ENCODE results near the gene LIN7C.

The LIN7C gene

DNA sequence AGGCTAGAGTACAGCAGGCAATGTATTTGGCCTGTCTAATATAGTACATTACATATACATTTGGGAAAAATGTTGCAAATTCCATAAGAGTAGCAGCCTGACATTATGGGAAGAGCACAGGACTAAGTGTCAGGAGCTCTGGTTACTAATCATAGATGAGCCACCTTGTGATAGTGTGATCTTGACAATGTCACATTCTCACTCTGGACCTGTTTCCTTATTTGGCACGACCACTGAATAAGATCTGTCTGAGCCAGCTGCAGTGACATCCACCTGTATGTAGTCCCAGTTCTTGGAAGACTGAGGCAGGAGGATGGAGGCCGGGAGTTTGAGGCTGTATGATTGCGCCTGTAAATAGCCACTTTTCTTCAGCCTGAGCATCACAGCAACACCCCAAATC lies 5.7 kb upstream of the LIN7C start:
- ATAC-seq, result no peak
- TF ChIP-seq ZNF8 (CRISPR knock-in tag; IDR thresholded peaks at IDR 0.05) (no peak), ESRRG (CRISPR knock-in tag; IDR thresholded peaks at IDR 0.05) (no peak), CREB5 (CRISPR knock-in tag; IDR thresholded peaks at IDR 0.05; ENCODE audit: low read depth) (no peak), SNAI2 (CRISPR knock-in tag; IDR thresholded peaks at IDR 0.05) (no peak), TOX (CRISPR knock-in tag; IDR thresholded peaks at IDR 0.05; ENCODE audit: borderline replicate concordance) (no peak), ZNF70 (CRISPR knock-in tag; IDR thresholded peaks at IDR 0.05) (no peak), ZC3H10 (CRISPR knock-in tag; IDR thresholded peaks at IDR 0.05) (no peak), OSR1 (CRISPR knock-in tag; IDR thresholded peaks at IDR 0.05) (no peak), RARB (CRISPR knock-in tag; IDR thresholded peaks at IDR 0.05) (no peak), PPARA (CRISPR knock-in tag; IDR thresholded peaks at IDR 0.05; ENCODE audit: borderline replicate concordance) (no peak), ZFP30 (CRISPR knock-in tag; IDR thresholded peaks at IDR 0.05) (no peak), ZNF565 (CRISPR knock-in tag; conservative IDR thresholded peaks at IDR 0.05; ENCODE audit: low read depth) (no peak), ISL1 (CRISPR knock-in tag; IDR thresholded peaks at IDR 0.05) (no peak), TCF4 (CRISPR knock-in tag; IDR thresholded peaks at IDR 0.05; ENCODE audit: borderline replicate concordance) (no peak)
- TF ChIP-seq, protein P1, sequence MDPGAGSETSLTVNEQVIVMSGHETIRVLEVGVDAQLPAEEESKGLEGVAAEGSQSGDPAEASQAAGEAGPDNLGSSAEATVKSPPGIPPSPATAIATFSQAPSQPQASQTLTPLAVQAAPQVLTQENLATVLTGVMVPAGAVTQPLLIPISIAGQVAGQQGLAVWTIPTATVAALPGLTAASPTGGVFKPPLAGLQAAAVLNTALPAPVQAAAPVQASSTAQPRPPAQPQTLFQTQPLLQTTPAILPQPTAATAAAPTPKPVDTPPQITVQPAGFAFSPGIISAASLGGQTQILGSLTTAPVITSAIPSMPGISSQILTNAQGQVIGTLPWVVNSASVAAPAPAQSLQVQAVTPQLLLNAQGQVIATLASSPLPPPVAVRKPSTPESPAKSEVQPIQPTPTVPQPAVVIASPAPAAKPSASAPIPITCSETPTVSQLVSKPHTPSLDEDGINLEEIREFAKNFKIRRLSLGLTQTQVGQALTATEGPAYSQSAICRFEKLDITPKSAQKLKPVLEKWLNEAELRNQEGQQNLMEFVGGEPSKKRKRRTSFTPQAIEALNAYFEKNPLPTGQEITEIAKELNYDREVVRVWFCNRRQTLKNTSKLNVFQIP (CRISPR knock-in tag; IDR thresholded peaks at IDR 0.05; ENCODE audit: borderline replicate concordance, low read depth), result no peak

DNA sequence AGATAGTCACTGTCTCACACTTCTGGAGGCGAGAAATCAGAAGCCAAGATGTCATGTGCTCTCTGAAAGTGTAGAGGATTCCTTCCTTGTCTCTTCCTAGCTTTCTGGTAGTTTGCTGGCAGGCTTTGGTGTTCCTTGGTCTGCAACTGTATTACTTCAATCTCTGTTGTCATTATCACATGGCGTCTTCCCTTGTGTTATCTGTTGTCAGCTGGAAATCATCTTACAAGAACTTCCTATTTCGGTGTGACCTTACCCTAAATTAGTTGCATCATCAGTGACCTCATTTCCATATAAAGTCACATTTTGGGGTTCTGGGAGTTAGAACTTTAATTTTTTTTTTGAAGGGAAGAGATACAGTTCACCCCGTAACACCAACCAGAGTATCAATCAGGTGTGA lies 3.3 kb upstream of the LIN7C start:
- no peak for TF ChIP-seq ARNTL (CRISPR knock-in tag; IDR thresholded peaks at IDR 0.05; ENCODE audit: borderline replicate concordance, low read depth)
- TF ChIP-seq SNAI2 (CRISPR knock-in tag; IDR thresholded peaks at IDR 0.05), result no peak
- TF ChIP-seq ZC3H10 (CRISPR knock-in tag; IDR thresholded peaks at IDR 0.05), result no peak
- TF ChIP-seq BACH2 (CRISPR knock-in tag; IDR thresholded peaks at IDR 0.05; ENCODE audit: borderline replicate concordance), result no peak
- no peak for TF ChIP-seq ZNF8 (CRISPR knock-in tag; IDR thresholded peaks at IDR 0.05)
- TF ChIP-seq, protein P1 (CRISPR knock-in tag; IDR thresholded peaks at IDR 0.05; ENCODE audit: borderline replicate concordance, low read depth), result no peak

DNA sequence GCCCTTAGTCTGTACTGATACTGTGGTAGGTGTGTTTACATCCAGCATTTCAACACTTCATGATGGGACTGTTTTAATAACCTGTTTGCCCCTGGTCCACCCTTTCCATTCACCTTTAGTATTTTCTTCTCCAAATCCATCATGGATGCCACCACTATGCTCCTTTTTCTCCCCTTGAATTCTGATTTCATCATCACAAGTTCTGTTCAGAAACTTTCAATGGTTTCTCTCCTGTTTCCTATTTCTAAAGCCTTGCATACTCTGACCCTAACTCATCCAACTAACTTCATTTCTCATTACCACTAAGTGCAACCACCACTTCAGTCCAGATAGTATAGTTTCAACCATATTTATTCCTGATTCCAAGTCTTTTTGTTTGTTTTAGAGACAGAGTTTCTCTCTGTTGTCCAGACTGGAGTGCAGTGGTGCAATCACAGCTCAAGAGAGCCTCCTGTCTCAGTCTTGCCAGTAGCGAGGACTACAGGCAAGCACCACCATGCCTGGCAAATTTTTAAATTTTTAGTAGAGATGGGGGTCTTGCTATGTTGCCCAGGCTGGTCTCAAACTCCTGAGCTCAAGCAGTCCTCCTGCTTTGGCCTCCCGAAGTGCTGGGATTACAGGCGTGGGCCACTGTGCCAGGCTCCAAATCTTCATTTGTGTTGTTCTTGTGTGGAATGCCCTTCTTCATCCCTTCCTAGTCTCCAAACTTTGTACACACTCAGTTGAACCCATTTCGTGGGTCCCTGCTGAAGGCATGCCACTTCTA lies 1.2 kb upstream of the LIN7C start:
- no peak for ATAC-seq
- TF ChIP-seq ESRRG (CRISPR knock-in tag; IDR thresholded peaks at IDR 0.05) (no peak), GLIS3 (CRISPR knock-in tag; IDR thresholded peaks at IDR 0.05) (no peak), CSDC2 (CRISPR knock-in tag; IDR thresholded peaks at IDR 0.05) (no peak), TCF4 (CRISPR knock-in tag; IDR thresholded peaks at IDR 0.05; ENCODE audit: borderline replicate concordance) (no peak), BACH2 (CRISPR knock-in tag; IDR thresholded peaks at IDR 0.05; ENCODE audit: borderline replicate concordance) (no peak), ZNF565 (CRISPR knock-in tag; conservative IDR thresholded peaks at IDR 0.05; ENCODE audit: low read depth) (no peak), PPARA (CRISPR knock-in tag; IDR thresholded peaks at IDR 0.05; ENCODE audit: borderline replicate concordance) (no peak), ZNF70 (CRISPR knock-in tag; IDR thresholded peaks at IDR 0.05) (no peak), TOX (CRISPR knock-in tag; IDR thresholded peaks at IDR 0.05; ENCODE audit: borderline replicate concordance) (no peak)
- TF ChIP-seq, protein P1 (CRISPR knock-in tag; IDR thresholded peaks at IDR 0.05; ENCODE audit: borderline replicate concordance, low read depth), result no peak

More for the DNA sequence above, 3.3 kb upstream of the LIN7C start:
- ATAC-seq, result no peak

GRCh38 chr11:27505781-27506180 lies 788 bp downstream of the LIN7C start:
- TF ChIP-seq PPARA (CRISPR knock-in tag; IDR thresholded peaks at IDR 0.05; ENCODE audit: borderline replicate concordance), result no peak
- TF ChIP-seq ZNF8 (CRISPR knock-in tag; IDR thresholded peaks at IDR 0.05), result no peak
- no peak for TF ChIP-seq SNAI2 (CRISPR knock-in tag; IDR thresholded peaks at IDR 0.05)
- TF ChIP-seq ZNF70 (CRISPR knock-in tag; IDR thresholded peaks at IDR 0.05), result no peak
- TF ChIP-seq ISL1 (CRISPR knock-in tag; IDR thresholded peaks at IDR 0.05), result no peak
- TF ChIP-seq, protein P2, sequence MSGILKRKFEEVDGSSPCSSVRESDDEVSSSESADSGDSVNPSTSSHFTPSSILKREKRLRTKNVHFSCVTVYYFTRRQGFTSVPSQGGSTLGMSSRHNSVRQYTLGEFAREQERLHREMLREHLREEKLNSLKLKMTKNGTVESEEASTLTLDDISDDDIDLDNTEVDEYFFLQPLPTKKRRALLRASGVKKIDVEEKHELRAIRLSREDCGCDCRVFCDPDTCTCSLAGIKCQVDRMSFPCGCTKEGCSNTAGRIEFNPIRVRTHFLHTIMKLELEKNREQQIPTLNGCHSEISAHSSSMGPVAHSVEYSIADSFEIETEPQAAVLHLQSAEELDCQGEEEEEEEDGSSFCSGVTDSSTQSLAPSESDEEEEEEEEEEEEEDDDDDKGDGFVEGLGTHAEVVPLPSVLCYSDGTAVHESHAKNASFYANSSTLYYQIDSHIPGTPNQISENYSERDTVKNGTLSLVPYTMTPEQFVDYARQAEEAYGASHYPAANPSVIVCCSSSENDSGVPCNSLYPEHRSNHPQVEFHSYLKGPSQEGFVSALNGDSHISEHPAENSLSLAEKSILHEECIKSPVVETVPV (CRISPR knock-in tag; IDR thresholded peaks at IDR 0.05), result no peak
- TF ChIP-seq ZNF565 (CRISPR knock-in tag; conservative IDR thresholded peaks at IDR 0.05; ENCODE audit: low read depth), result no peak
- TF ChIP-seq, protein P3, sequence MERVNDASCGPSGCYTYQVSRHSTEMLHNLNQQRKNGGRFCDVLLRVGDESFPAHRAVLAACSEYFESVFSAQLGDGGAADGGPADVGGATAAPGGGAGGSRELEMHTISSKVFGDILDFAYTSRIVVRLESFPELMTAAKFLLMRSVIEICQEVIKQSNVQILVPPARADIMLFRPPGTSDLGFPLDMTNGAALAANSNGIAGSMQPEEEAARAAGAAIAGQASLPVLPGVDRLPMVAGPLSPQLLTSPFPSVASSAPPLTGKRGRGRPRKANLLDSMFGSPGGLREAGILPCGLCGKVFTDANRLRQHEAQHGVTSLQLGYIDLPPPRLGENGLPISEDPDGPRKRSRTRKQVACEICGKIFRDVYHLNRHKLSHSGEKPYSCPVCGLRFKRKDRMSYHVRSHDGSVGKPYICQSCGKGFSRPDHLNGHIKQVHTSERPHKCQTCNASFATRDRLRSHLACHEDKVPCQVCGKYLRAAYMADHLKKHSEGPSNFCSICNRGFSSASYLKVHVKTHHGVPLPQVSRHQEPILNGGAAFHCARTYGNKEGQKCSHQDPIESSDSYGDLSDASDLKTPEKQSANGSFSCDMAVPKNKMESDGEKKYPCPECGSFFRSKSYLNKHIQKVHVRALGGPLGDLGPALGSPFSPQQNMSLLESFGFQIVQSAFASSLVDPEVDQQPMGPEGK (CRISPR knock-in tag; IDR thresholded peaks at IDR 0.05; ENCODE audit: borderline replicate concordance), result no peak
- TF ChIP-seq TCF4 (CRISPR knock-in tag; IDR thresholded peaks at IDR 0.05; ENCODE audit: borderline replicate concordance), result no peak
- peak; percentile 6 for ATAC-seq

All from SK-N-SH treated with all-trans-retinoic acid at 6 μM for 48 hours (cell line).